ENCODE results near the gene SCYL3. TPM values are rescaled to one million over a fixed set of nuclear protein-coding genes. Genes with fewer than 3 reads are reported as not detected.

SCYL3 gene
- total RNA-seq, 2 donors from 2014 or later, result 11.4 to 16.3 TPM

DNA sequence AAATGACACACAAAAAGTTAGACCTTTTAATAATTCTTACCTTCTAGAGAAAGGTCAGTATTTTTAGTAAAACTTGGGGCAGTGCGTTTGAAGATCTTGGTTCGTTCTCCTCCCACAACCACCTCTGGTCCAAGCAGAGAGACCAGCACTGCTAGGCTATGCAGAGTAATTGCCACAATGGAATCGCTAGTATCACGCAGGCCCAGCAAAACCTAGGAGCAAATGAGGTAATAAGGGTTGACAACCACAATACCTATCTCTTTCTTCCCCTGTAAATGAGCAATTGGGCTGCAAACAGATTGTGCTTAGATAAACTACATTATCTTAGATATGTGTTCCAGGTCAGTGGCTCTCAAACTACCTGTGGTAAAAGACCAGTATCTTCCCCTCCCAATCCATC lies 34.7 kb downstream of the SCYL3 start:
- ATAC-seq (no peak), DNase-seq (ENCODE audit: low spot score in 2 of 2) (no peak)
- Mint-ChIP-seq H3K9me3 (no peaks in the 10 kb centered on the region), H3K36me3 (peaks cover 17 to 20% of the 10 kb centered on the region in 2 donors), H3K27ac (no peak overlapping the region)

DNA sequence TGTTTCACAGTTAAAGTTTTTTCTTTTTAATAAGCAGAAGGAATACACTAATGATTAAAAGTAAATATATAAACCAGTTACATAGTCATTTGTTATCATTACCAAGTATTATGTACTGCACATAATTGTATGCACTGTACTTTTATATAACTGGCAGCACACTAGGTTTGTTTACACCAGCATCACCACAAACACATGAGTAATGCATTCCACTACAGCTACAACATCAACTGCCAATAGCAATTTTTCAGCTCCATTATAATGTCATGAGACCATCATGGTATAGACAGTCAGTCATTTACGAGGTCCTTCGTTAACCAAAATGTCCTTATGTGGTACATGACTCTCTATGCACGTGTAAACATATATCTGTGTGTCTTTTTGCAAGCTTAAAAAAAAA lies 35.2 kb downstream of the SCYL3 start:
- Mint-ChIP-seq H3K9me3 (no peaks in the 10 kb centered on the region), H3K27ac (no peak overlapping the region), H3K36me3 (peaks cover 23 to 26% of the 10 kb centered on the region in 2 donors)
- DNase-seq (ENCODE audit: low spot score in 2 of 2), result no peak
- no peak for ATAC-seq

DNA sequence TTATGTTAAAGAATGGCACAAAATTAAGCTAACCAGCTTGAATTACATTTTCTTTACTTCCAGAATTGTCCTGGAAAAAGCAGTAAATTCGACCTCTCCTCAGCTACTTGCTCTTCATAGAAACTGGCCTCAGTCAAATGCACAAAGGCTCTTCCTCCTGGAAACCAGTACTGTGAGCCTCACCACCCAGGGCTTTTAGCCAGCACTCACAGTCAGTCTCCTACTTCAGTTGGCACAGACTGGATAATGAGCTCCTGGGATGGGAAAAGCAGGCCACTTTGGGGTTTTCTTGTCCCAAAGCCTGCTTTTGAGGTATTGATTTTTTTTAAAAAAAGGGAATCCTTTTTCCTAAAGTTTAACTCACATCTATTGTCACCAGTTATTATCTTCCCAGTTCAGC lies 40.4 kb downstream of the SCYL3 start:
- no peak overlapping the region for H3K27ac Mint-ChIP-seq
- DNase-seq (ENCODE audit: low spot score in 2 of 2) (no peak), ATAC-seq (no peak)
- H3K9me3 Mint-ChIP-seq, result no peaks in the 10 kb centered on the region
- H3K36me3 Mint-ChIP-seq, result peaks cover 32 to 49% of the 10 kb centered on the region in 2 donors

DNA sequence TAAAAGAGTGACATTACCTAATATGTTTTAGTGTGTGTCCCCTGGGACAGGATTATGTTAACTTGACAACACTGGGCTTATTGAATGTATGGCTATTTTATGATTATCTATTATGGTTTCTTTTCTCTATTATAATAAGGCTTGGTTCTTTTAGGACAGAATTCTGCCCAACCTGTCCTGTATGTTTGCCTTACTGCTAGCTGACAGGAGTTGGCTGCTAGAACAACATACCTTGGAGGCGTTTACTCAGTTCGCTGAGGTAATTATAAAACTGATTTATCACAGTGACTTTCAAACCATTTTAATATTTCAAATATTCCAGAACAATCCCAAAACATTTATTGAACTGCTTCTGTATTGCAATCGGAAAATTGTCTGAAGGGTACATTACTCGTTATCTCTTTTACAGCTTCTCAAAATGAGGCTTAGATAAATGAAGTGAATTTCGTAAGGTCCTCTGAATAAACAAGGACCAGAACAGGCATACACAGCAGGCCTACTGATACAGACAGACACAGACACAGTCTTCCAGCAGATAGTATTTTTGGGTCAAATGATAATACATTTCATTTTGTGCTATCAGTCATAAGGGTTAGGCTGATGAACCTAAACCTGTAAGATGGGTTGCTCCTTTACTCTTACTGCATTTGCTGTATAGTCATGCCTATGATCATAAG lies 44.2 kb downstream of the SCYL3 start:
- DNase-seq (ENCODE audit: low spot score in 2 of 2) (no peak), ATAC-seq (no peak)
- peak overlapping the region in 1 of 2 donors; percentile 50 for H3K27ac Mint-ChIP-seq
- no peaks in the 10 kb centered on the region for H3K9me3 Mint-ChIP-seq
- peaks cover 47 to 76% of the 10 kb centered on the region in 2 donors for H3K36me3 Mint-ChIP-seq

DNA sequence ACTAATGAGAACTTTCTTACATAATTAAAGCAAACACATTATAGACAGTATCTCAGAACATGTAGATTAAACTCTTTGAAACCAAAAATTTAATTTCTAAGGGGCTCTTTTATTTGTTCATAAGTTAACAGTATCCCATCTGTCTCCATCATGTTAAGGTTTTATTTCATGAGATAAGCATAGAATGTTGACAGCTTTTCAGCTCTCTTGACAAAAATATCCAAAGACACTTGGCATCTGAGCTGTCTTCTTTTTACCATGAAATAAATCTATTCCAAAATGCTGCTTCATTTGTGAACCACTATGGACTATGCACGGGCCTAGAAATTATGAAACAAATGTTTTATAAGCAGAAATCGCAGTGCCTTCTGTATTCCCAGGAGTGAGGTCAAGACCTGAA lies 45.2 kb downstream of the SCYL3 start:
- DNase-seq (ENCODE audit: low spot score in 2 of 2) (no peak), ATAC-seq (no peak)
- Mint-ChIP-seq H3K27ac (no peak overlapping the region), H3K9me3 (no peaks in the 10 kb centered on the region), H3K36me3 (peaks cover 50 to 80% of the 10 kb centered on the region in 2 donors)

DNA sequence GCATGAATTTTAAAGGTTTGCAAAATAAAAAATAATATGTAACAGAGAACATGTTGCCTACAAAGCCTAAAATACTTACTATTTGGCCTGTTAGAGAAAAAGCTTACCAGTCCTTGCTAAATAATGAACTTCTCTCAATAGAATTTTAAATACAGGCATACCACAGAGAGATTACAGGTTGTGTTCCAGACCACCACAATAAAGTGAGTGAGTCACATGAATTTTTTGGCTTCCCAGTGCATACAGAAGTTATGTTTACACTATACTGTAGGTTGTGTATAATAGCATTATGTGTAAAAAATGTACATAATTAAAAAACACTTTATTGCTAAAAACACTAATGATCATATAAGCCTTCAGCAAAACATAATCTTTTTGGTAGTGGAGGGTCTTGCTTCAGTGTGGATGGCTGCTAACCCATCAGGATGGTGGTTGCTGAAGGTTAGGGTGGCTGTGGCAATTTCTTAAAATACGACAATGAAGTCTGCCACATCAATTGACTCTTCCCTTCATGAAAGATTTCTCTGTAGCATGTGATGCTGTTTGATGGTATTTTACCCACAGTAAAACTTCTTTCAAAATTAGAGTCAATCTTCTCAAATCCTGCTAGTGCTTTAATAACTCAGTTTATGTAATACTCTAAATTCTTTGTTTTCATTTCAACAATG lies 48.6 kb downstream of the SCYL3 start:
- no peak overlapping the region for H3K27ac Mint-ChIP-seq
- ATAC-seq, result no peak

DNA sequence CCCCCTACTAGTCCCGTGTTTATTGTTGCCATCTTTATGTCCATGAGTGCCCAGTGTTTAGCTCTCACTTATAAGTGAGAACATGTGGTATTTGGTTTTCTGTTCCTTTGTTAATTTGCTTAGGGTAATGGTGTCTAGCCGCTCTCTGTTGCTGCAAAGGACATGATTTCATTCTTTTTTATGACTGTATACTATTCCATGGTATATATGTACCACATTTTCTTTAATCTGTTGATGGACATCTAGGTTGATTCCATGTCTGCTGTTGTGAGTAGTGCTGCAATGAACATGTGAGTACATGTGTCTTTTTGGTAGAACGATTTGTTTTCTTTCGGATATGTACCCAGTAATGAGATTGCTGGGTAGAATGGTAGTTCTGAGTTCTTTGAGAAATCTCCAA lies 54.8 kb downstream of the SCYL3 start:
- Mint-ChIP-seq H3K9me3 (peaks cover 8 to 25% of the 10 kb centered on the region in 2 donors), H3K36me3 (peaks cover 48 to 67% of the 10 kb centered on the region in 2 donors), H3K27ac (no peak overlapping the region)
- ATAC-seq, result no peak
- DNase-seq (ENCODE audit: low spot score in 2 of 2), result no peak

More for the DNA sequence above, 48.6 kb downstream of the SCYL3 start:
- DNase-seq (ENCODE audit: low spot score in 2 of 2), result no peak
- Mint-ChIP-seq H3K36me3 (peaks cover 55 to 85% of the 10 kb centered on the region in 2 donors), H3K9me3 (peaks cover 8 to 11% of the 10 kb centered on the region in 2 donors)

DNA sequence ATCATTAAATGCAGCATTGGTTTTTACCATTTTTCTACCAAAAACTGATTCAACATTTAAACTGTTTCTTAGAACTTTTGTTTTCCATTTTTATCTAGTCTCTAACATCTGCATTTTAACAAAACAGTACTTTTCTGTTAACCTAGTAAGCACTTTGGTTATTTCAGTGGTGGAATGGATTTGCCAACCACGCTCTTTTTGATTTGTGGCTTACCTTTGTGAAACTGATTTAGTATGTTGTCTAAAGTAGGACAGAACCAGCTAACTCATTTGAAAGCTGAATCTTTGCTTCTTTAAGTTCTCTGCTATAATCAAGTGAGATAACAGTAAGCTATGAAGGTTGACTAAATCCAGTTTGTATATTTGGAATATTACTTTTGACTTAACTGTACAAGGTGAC lies 57.5 kb downstream of the SCYL3 start:
- Mint-ChIP-seq H3K27ac (no peak overlapping the region), H3K9me3 (peaks cover 6 to 22% of the 10 kb centered on the region in 2 donors), H3K36me3 (peaks cover 38 to 54% of the 10 kb centered on the region in 2 donors)
- no peak for DNase-seq (ENCODE audit: low spot score in 2 of 2)
- ATAC-seq, result no peak

DNA sequence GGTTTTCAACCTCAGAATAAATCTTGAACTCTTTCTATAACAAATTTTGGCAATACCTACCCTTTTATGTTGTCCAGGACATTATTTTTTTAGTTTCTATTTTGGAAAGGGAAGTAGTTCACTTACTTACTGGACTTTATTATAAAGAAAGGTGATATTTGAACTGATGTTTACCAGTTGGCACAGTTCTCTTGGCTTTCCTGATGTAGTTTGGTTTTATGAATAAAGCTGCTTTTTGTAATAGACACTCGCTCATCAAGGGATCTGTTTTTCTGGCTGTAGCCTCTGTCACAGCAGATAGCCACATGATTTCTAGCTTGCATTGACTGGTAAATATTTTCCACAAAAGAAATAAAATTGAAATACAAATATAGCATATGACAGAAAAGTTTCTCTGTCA lies 58.0 kb downstream of the SCYL3 start:
- Mint-ChIP-seq H3K9me3 (peaks cover under 1 to 16% of the 10 kb centered on the region in 2 donors), H3K27ac (no peak overlapping the region), H3K36me3 (peaks cover 34 to 54% of the 10 kb centered on the region in 2 donors)
- DNase-seq (ENCODE audit: low spot score in 2 of 2) (no peak), ATAC-seq (no peak)

DNA sequence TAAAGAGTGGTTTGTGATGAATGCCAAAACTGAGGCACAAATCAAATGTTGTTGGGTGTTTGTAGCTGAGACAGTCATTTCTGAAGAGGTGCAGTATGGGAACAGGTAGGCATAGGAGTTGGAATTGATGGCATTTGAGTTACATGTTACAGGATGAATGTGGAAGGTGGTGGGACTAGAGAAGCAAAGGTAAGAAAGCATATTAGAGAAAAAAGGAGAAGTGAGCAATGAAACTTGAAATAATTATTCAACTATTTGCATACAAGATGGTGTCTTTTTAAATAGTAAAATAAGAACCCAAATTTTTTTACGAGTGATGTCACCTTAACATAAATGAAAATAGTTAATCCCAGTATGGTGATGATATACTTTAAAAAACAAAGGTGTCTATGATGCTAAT lies 58.8 kb downstream of the SCYL3 start:
- ATAC-seq (no peak), DNase-seq (ENCODE audit: low spot score in 2 of 2) (no peak)
- Mint-ChIP-seq H3K36me3 (peaks cover 30 to 50% of the 10 kb centered on the region in 2 donors), H3K9me3 (peaks cover 0 to 11% of the 10 kb centered on the region in 2 donors), H3K27ac (no peak overlapping the region)

DNA sequence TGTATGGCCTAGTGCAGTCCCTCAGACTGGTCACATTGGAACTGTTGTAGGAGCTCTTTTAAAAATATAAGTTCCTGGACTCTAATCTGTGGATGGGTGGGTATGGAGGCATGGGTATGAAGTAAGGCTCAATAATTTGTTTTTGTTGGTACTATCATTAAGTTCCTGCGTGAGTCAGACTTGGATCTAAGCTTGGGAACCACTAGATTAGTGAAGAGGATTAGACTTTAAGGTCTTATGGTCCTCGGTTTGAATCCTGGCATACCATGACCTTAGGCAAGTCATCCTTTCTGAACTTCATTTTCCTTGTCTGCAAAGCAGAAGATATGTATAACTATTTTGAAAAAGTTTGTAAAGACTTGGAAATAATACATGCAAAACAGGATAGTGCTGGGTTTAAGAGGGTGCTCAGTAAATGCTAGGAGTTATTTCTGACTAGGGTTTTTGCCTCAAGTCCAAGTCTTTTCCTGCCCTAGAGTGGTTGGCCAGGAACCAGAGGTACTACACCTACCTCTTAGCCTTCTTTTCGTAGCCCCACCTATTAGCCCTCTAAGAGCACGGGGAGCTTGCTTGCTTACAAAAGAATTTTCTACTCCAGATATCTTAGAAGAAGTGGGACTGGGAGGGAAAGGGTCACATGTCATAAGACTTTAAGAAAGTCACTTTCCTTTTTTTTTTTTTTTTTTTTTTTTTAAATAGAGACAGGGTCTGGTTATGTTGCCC lies 60.4 kb downstream of the SCYL3 start:
- no peaks in the 10 kb centered on the region for H3K9me3 Mint-ChIP-seq
- H3K27ac Mint-ChIP-seq, result no peak overlapping the region
- H3K36me3 Mint-ChIP-seq, result peaks cover 17 to 38% of the 10 kb centered on the region in 2 donors
- ATAC-seq (no peak), DNase-seq (ENCODE audit: low spot score in 2 of 2) (no peak)

DNA sequence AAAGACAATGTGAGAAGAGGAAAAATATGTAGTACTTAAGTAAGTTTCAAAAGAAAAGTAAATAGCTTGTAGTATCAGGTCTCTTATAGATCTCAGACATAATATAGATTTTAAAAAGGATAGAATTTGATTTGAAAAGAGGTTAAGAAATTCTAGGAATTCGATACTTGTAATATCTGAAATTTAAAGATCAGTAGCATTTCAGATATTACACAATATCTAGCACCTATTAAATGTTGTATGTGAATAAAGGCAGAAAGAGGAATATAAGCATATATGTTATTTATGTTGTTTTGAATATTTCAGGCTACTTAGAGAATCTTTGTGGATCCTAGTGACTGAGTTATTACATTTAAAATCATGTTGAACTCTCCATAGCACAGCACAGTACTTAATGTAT lies 64.0 kb downstream of the SCYL3 start:
- H3K27ac Mint-ChIP-seq, result no peak overlapping the region
- H3K9me3 Mint-ChIP-seq, result no peaks in the 10 kb centered on the region
- DNase-seq (ENCODE audit: low spot score in 2 of 2) (no peak), ATAC-seq (no peak)
- H3K36me3 Mint-ChIP-seq, result peaks cover 6 to 33% of the 10 kb centered on the region in 2 donors

DNA sequence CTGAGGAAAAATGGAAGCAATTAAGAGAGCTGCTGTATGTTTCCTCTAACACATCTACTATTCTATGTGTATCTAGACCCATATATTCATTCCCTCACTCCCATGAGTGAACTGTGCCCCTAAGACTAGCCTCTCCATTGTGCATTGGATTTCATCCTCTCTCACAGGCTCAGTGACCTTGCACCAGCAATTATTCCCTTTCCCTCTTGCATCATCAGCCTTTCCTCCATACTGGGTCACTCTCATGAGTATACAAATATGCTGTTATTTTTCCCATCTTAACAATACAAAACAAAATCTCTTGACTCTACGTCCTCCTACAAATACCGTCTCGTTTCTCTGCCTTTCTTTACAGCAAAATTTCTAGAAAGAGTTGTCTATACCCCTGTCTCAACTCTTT lies 69.5 kb downstream of the SCYL3 start:
- DNase-seq (ENCODE audit: low spot score in 2 of 2) (no peak), ATAC-seq (no peak)
- Mint-ChIP-seq H3K36me3 (peaks cover 7 to 23% of the 10 kb centered on the region in 2 donors), H3K9me3 (no peaks in the 10 kb centered on the region), H3K27ac (peak overlapping the region in 1 of 2 donors; percentile 4)

DNA sequence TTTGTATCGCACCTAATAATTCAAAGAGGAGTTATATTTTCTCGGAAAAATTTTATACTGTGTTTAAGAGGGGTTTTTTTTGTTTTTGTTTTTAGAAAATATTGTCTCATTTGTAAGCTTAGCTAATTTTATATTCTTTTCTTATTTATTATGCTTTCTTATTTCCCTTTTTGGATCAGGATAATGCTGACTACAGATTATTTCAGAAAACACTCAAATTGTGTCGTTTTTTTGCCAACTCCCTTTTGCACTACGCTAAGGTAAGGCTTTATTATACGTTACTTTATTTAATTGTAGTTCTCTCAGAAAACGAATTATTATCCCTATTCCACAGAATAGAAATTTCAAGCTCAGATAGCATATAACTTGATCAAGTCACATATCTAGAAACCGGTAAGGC lies 72.2 kb downstream of the SCYL3 start:
- H3K36me3 Mint-ChIP-seq, result peaks cover 7 to 24% of the 10 kb centered on the region in 2 donors
- H3K9me3 Mint-ChIP-seq, result no peaks in the 10 kb centered on the region
- DNase-seq (ENCODE audit: low spot score in 2 of 2), result no peak
- no peak overlapping the region for H3K27ac Mint-ChIP-seq
- no peak for ATAC-seq

DNA sequence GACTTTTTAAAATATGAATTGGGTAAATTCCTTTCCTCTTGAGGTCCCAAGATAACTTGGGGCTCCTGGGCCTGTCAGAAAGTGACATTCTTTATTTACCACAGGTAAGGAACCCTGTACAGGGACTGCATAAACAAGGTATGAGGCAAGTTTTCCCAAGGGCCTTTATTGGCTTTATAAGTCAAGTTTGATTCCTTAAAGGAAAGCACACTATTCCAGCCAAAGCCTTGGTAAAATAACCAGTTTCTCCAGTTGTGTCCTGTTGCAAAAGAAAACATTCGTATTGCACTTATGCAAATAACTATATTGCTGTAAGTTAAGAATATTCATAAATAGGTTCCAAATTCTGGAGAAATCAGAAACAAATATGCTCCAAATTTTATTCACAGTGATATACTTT lies 77.1 kb downstream of the SCYL3 start:
- Mint-ChIP-seq H3K27ac (no peak overlapping the region), H3K9me3 (no peaks in the 10 kb centered on the region), H3K36me3 (peaks cover 4 to 34% of the 10 kb centered on the region in 2 donors)
- ATAC-seq (no peak), DNase-seq (ENCODE audit: low spot score in 2 of 2) (no peak)

DNA sequence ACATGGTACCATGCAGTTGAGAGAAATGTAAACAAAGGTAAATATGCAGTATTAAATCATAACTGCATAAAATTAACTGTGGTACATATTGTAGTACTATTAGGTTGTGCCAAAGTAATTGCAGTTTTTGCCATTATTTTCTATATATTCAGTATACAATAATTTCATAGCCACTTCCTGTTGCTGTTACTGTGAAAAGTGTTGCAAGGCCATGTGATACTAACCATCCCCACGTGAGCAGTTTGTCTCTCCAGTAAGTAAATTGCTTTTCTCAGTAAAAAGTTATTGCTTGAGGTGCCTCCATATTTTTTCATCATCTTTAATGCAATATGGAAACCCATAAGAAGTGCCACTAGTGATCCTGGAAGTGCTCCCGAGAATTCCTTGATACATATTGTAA lies 79.4 kb downstream of the SCYL3 start:
- DNase-seq (ENCODE audit: low spot score in 2 of 2) (no peak), ATAC-seq (no peak)
- H3K9me3 Mint-ChIP-seq, result no peaks in the 10 kb centered on the region
- H3K27ac Mint-ChIP-seq, result no peak overlapping the region
- peaks cover 4 to 34% of the 10 kb centered on the region in 2 donors for H3K36me3 Mint-ChIP-seq

DNA sequence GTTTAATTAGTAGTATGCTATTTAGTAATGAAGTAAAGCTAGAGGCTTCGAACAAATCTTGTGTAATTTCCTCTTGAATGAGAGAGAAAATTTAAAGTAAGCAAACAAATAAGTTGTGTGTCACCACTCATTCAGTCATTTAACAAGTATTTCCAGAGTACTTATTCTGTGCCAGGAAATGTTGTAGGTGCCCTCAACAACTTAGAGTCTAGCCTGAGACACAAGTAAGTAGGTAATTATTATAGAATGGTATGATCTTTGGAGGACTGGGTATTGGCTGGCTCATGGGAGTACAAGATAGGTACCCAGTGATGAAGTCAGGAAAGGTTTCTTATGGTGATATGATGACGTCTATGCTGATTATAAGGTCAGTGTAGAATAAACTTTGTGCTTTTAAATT lies 81.6 kb downstream of the SCYL3 start:
- Mint-ChIP-seq H3K9me3 (no peaks in the 10 kb centered on the region), H3K36me3 (peaks cover 4 to 28% of the 10 kb centered on the region in 2 donors), H3K27ac (no peak overlapping the region)
- no peak for ATAC-seq
- no peak for DNase-seq (ENCODE audit: low spot score in 2 of 2)
